Gastrocnemius medialis (tissue), 4 donors: Measurements from ENCODE around the gene SYT5.

Source experiments
- POLR2A ChIP-seq, 2 donors: fragments of 450-650 bp; IDR thresholded peaks; one replicate each; pipeline ENCODE4 v1.6.1; 2017; ENCODE audit warnings: antibody characterized with exemption in 2 of 2, mild to moderate bottlenecking in 2 of 2, moderate library complexity in 2 of 2
- TF ChIP-seq, protein P1 (sequence below), 5 experiments: fragments of 450-650 bp in 3 of 5; fragments of 200-600 bp in 2 of 5; sonication (generic) in 2 of 5; IDR thresholded peaks in 4 of 5; conservative IDR thresholded peaks in 1 of 5; 1 replicate in 4 of 5; 2 replicates in 1 of 5; pipeline ENCODE4 v1.5.1; 2016 to 2019; ENCODE audit warnings: antibody characterized with exemption in 5 of 5, mild to moderate bottlenecking in 3 of 5, moderate library complexity in 3 of 5

DNA sequence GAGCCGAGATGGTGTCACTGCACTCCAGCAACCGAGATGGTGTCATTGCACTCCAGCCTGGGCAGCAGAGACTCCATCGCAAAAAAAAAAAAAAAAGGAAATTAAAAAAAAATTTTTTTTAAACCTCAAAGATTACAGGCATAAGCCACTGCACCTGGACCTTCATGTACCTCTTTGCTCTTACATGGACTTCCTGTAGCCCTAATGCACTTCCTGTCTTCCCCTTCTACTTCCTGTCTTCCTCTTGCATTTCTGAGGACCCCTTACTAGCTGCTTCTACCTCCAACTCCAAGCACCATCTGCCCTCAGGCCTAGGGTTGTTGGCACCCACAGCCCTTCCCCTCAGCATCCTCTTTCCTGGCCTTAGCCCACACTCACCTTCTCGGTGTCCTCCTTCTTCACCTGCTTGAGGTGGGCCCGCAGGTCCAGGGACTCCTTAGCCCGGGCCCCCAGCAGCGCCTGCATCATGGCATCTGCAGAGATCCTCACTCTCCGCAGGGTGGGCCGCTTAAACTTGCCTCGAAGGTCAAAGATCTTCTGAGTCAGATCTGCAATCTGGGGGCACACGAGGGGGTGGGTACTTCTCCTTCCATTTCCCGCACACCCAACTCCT, 26.3 kb downstream of the SYT5 start:
- TF ChIP-seq, protein P1, sequence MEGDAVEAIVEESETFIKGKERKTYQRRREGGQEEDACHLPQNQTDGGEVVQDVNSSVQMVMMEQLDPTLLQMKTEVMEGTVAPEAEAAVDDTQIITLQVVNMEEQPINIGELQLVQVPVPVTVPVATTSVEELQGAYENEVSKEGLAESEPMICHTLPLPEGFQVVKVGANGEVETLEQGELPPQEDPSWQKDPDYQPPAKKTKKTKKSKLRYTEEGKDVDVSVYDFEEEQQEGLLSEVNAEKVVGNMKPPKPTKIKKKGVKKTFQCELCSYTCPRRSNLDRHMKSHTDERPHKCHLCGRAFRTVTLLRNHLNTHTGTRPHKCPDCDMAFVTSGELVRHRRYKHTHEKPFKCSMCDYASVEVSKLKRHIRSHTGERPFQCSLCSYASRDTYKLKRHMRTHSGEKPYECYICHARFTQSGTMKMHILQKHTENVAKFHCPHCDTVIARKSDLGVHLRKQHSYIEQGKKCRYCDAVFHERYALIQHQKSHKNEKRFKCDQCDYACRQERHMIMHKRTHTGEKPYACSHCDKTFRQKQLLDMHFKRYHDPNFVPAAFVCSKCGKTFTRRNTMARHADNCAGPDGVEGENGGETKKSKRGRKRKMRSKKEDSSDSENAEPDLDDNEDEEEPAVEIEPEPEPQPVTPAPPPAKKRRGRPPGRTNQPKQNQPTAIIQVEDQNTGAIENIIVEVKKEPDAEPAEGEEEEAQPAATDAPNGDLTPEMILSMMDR (IDR thresholded peaks at IDR 0.05 in 4 of 5, conservative IDR thresholded peaks at IDR 0.05 in 1 of 5) = no peak
- no peak for TF ChIP-seq POLR2A (IDR thresholded peaks at IDR 0.05)
